ENCODE results near the gene UBAP2. TPM values are rescaled to one million over a fixed set of nuclear protein-coding genes. Genes with fewer than 3 reads are reported as not detected.

Gene UBAP2
- polyA plus RNA-seq, 1 donor (not counting 4 experiments of a cell fraction or from before 2014, with no cell fraction given): 16.3 TPM

DNA sequence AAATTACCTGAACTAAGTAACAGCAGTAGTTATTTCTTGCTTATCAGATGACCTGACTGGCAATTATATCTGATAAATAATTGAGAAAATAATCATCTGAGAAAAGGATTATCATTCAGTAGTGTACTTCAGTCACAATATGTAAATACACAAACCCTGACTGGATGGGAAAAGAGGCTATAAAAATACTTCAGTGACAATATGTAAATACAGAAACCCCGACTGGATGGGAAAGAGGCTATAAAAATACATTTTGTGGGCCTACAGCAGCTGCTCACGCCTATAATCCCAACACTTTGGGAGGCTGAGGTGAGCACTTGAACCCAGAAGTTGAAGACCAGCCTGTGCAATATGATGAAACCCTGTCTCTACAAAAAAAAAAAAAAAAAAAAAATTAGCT is 11.1 kb downstream of the UBAP2 start:
- dilution Hi-C loops (cut with MboI; ENCODE audit: extremely low pct_ligation_motif_present, low sequenced_read_pairs): no loop called here
- H2AFZ ChIP-seq (ENCODE audit: control insufficient read depth, low read length): no peak overlapping the region
- peaks cover 2% of the 10 kb centered on the region for H3K9me1 ChIP-seq (ENCODE audit: control insufficient read depth, extremely low read depth, insufficient read depth, low read length)
- no peak overlapping the region for H3K27ac ChIP-seq (ENCODE audit: control insufficient read depth, insufficient read depth, low read length)
- no peak overlapping the region for H3K4me2 ChIP-seq (ENCODE audit: control insufficient read depth, extremely low read depth, insufficient read depth, low read depth, low read length)
- peaks cover 4% of the 10 kb centered on the region for H4K20me1 ChIP-seq (ENCODE audit: control insufficient read depth, extremely low read depth, insufficient read depth, low read length)
- no peak for TF ChIP-seq EZH2 (IDR thresholded peaks at IDR 0.05; ENCODE audit: low read length)
- TF ChIP-seq, protein P1, sequence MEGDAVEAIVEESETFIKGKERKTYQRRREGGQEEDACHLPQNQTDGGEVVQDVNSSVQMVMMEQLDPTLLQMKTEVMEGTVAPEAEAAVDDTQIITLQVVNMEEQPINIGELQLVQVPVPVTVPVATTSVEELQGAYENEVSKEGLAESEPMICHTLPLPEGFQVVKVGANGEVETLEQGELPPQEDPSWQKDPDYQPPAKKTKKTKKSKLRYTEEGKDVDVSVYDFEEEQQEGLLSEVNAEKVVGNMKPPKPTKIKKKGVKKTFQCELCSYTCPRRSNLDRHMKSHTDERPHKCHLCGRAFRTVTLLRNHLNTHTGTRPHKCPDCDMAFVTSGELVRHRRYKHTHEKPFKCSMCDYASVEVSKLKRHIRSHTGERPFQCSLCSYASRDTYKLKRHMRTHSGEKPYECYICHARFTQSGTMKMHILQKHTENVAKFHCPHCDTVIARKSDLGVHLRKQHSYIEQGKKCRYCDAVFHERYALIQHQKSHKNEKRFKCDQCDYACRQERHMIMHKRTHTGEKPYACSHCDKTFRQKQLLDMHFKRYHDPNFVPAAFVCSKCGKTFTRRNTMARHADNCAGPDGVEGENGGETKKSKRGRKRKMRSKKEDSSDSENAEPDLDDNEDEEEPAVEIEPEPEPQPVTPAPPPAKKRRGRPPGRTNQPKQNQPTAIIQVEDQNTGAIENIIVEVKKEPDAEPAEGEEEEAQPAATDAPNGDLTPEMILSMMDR (optimal IDR thresholded peaks at IDR 0.05 in 1 of 3, IDR thresholded peaks at IDR 0.05 in 1 of 3, conservative IDR thresholded peaks at IDR 0.05 in 1 of 3; ENCODE audit: extremely low read depth in 1 of 3, insufficient read depth in 2 of 3, low read length in 3 of 3): no peak
- H3K27me3 ChIP-seq (ENCODE audit: control insufficient read depth, extremely low read depth, insufficient read depth, low read length): no peaks in the 10 kb centered on the region
- H3K79me2 ChIP-seq (ENCODE audit: control insufficient read depth, insufficient read depth, low read length): peaks cover 87% of the 10 kb centered on the region
- no peaks in the 10 kb centered on the region for H3K9me3 ChIP-seq (ENCODE audit: control insufficient read depth, low read depth, low read length)
- H3K4me1 ChIP-seq (ENCODE audit: control insufficient read depth, extremely low read depth, insufficient read depth, low read length): no peaks in the 10 kb centered on the region
- no peak for FAIRE-seq
- peaks cover 0 to 3% of the 10 kb centered on the region in 2 experiments for H3K36me3 ChIP-seq (ENCODE audit: control insufficient read depth in 2 of 2, extremely low read depth in 1 of 2, insufficient read depth in 2 of 2, low read length in 2 of 2)
- no peak overlapping the region for H3K9ac ChIP-seq (ENCODE audit: control insufficient read depth, extremely low read depth, insufficient read depth, low read length)
- no peak for DNase-seq (ENCODE audit: low read depth, low spot score)
- no peak overlapping the region for H3K4me3 ChIP-seq (ENCODE audit: control insufficient read depth in 2 of 3, extremely low read depth in 1 of 3, insufficient read depth in 2 of 3, low read depth in 1 of 3, low read length in 3 of 3)

DNA sequence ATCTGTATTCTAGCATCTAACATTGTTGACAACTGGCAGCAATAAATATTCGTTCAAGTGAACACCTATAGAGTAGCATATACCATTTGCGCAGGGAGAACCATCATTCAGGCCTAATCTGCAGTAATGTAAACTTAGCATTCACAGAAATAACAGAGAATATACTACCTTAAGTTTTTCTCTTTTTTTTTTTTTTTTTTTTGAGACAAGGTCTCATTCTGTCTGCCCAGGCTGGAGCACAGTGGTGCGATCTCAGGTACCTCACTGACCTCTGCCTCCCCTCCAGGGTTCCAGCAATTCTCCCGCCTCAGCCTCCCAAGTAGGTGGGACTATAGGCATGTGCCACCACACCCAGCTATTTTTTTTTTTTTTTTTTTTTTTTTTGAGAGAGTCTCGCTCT is 12.1 kb downstream of the UBAP2 start:
- H2AFZ ChIP-seq (ENCODE audit: control insufficient read depth, low read length): no peak overlapping the region
- H3K4me2 ChIP-seq (ENCODE audit: control insufficient read depth, extremely low read depth, insufficient read depth, low read depth, low read length): no peak overlapping the region
- H3K27ac ChIP-seq (ENCODE audit: control insufficient read depth, insufficient read depth, low read length): no peak overlapping the region
- peaks cover 87% of the 10 kb centered on the region for H3K79me2 ChIP-seq (ENCODE audit: control insufficient read depth, insufficient read depth, low read length)
- TF ChIP-seq EZH2 (IDR thresholded peaks at IDR 0.05; ENCODE audit: low read length): no peak
- TF ChIP-seq, protein P1 (optimal IDR thresholded peaks at IDR 0.05 in 1 of 3, IDR thresholded peaks at IDR 0.05 in 1 of 3, conservative IDR thresholded peaks at IDR 0.05 in 1 of 3; ENCODE audit: extremely low read depth in 1 of 3, insufficient read depth in 2 of 3, low read length in 3 of 3): no peak
- DNase-seq (ENCODE audit: low read depth, low spot score): no peak
- no peaks in the 10 kb centered on the region for H3K9me3 ChIP-seq (ENCODE audit: control insufficient read depth, low read depth, low read length)
- no peak for FAIRE-seq
- H3K36me3 ChIP-seq (ENCODE audit: control insufficient read depth in 2 of 2, extremely low read depth in 1 of 2, insufficient read depth in 2 of 2, low read length in 2 of 2): peaks cover 0 to 3% of the 10 kb centered on the region in 2 experiments
- no peaks in the 10 kb centered on the region for H4K20me1 ChIP-seq (ENCODE audit: control insufficient read depth, extremely low read depth, insufficient read depth, low read length)
- no peak overlapping the region for H3K9ac ChIP-seq (ENCODE audit: control insufficient read depth, extremely low read depth, insufficient read depth, low read length)
- H3K4me1 ChIP-seq (ENCODE audit: control insufficient read depth, extremely low read depth, insufficient read depth, low read length): no peaks in the 10 kb centered on the region
- dilution Hi-C loops (cut with MboI; ENCODE audit: extremely low pct_ligation_motif_present, low sequenced_read_pairs): no loop called here
- peaks cover 2% of the 10 kb centered on the region for H3K9me1 ChIP-seq (ENCODE audit: control insufficient read depth, extremely low read depth, insufficient read depth, low read length)
- no peaks in the 10 kb centered on the region for H3K27me3 ChIP-seq (ENCODE audit: control insufficient read depth, extremely low read depth, insufficient read depth, low read length)
- no peak overlapping the region for H3K4me3 ChIP-seq (ENCODE audit: control insufficient read depth in 2 of 3, extremely low read depth in 1 of 3, insufficient read depth in 2 of 3, low read depth in 1 of 3, low read length in 3 of 3)
